Measurements from ENCODE around the gene EFHC1. TPM values are rescaled to one million over a fixed set of nuclear protein-coding genes. Genes with fewer than 3 reads are reported as not detected.

The EFHC1 gene
- total RNA-seq, 1 donor from 2014 or later = 29.0 TPM

- peaks cover 3% of the 10 kb centered on the region for H3K27me3 Mint-ChIP-seq (ENCODE audit: unreplicated experiment)
- peak overlapping the region; percentile 72 for H3K27ac Mint-ChIP-seq (ENCODE audit: unreplicated experiment)
- H3K4me1 Mint-ChIP-seq (ENCODE audit: unreplicated experiment) = peaks cover 12% of the 10 kb centered on the region
- TF ChIP-seq CTCF (IDR thresholded peaks at IDR 0.05; ENCODE audit: unreplicated experiment) = no peak
- H3K9me3 Mint-ChIP-seq (ENCODE audit: unreplicated experiment) = no peaks in the 10 kb centered on the region
- H3K36me3 Mint-ChIP-seq (ENCODE audit: low read depth, unreplicated experiment) = peaks cover 3% of the 10 kb centered on the region
- DNase-seq (ENCODE audit: low spot score) = no peak
- H3K4me3 Mint-ChIP-seq (ENCODE audit: unreplicated experiment) = no peak overlapping the region
Measured at GRCh38 chr6:52483671-52484003, 63.5 kb downstream of the EFHC1 start.

- DNase-seq (ENCODE audit: low spot score) = no peak
- TF ChIP-seq CTCF (IDR thresholded peaks at IDR 0.05; ENCODE audit: unreplicated experiment) = no peak
- no peaks in the 10 kb centered on the region for H3K36me3 Mint-ChIP-seq (ENCODE audit: low read depth, unreplicated experiment)
- no peaks in the 10 kb centered on the region for H3K9me3 Mint-ChIP-seq (ENCODE audit: unreplicated experiment)
- no peak overlapping the region for H3K4me3 Mint-ChIP-seq (ENCODE audit: unreplicated experiment)
- H3K27ac Mint-ChIP-seq (ENCODE audit: unreplicated experiment) = no peak overlapping the region
- no peaks in the 10 kb centered on the region for H3K27me3 Mint-ChIP-seq (ENCODE audit: unreplicated experiment)
- H3K4me1 Mint-ChIP-seq (ENCODE audit: unreplicated experiment) = peaks cover 13% of the 10 kb centered on the region
Measured at GRCh38 chr6:52489881-52490280, 69.7 kb downstream of the EFHC1 start.

DNA sequence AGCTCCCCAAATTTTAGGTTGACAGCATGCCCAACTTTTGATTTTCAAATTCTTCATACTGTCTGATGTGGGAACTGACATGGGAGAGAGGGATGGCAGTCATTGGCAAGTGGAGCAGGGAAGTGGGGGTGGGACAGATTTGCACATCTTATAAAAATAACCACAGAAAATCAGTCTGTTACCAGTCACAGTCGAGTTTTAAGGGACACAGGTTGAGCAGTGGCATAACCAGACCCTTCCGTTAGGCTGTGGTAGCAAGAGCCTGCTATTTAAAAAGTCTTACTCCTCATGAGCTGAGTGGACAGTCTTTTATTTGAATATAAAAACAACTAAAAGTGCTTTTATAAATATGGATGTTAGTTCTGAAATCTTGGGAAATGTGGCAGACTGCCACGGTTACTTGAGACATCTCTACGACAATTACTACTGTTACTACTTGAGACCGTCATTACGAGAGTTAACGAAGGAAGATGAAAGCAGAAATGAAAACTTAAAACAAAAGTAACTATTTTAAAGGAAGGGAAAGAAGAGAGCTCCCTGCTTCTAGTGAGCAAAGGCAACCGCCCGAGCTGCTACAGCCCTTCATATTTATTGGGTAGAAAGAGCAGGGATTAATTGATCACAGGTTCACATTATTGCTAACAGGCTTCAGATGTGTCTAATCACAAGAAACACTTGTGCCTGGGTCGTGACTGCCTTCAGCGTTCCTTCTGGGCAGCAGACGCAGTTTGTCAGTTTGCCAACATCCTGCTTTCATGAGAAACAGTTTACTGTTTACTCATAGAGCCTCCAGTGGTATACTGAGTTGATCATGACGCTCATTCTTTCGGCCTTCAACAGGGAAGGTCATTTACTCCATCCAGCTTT is 71.3 kb downstream of the EFHC1 start:
- Mint-ChIP-seq H3K27me3 (ENCODE audit: unreplicated experiment) (peaks cover 3% of the 10 kb centered on the region), H3K4me3 (ENCODE audit: unreplicated experiment) (no peak overlapping the region), H3K9me3 (ENCODE audit: unreplicated experiment) (no peaks in the 10 kb centered on the region), H3K36me3 (ENCODE audit: low read depth, unreplicated experiment) (peaks cover 4% of the 10 kb centered on the region), H3K4me1 (ENCODE audit: unreplicated experiment) (peaks cover 13% of the 10 kb centered on the region), H3K27ac (ENCODE audit: unreplicated experiment) (no peak overlapping the region)
- DNase-seq (ENCODE audit: low spot score) = no peak
- TF ChIP-seq CTCF (IDR thresholded peaks at IDR 0.05; ENCODE audit: unreplicated experiment) = no peak

DNA sequence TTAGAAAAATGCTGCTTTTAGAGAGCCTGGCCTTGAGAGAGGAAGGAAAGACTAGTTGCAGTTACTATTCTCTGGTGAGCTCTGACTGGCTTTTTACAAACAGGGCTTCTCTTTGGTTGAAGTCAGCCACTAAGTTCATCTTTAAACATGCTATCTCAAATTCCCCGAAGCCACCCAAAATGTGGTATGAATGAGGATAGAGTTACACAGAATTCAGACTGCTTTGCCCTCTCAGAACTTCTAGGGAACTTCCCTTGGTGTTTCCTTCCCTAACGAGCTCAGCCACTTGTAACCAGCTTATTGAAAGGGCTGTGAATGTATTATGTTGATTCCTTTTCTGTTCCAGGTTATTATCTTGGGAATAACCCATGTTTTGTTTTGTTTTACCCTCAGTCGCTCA is 73.5 kb downstream of the EFHC1 start:
- DNase-seq (ENCODE audit: low spot score) = no peak
- Mint-ChIP-seq H3K27ac (ENCODE audit: unreplicated experiment) (peak overlapping the region; percentile 62), H3K4me1 (ENCODE audit: unreplicated experiment) (peaks cover 16% of the 10 kb centered on the region), H3K9me3 (ENCODE audit: unreplicated experiment) (no peaks in the 10 kb centered on the region), H3K27me3 (ENCODE audit: unreplicated experiment) (peaks cover 3% of the 10 kb centered on the region), H3K36me3 (ENCODE audit: low read depth, unreplicated experiment) (peaks cover 4% of the 10 kb centered on the region), H3K4me3 (ENCODE audit: unreplicated experiment) (no peak overlapping the region)
- TF ChIP-seq CTCF (IDR thresholded peaks at IDR 0.05; ENCODE audit: unreplicated experiment) = no peak

DNA sequence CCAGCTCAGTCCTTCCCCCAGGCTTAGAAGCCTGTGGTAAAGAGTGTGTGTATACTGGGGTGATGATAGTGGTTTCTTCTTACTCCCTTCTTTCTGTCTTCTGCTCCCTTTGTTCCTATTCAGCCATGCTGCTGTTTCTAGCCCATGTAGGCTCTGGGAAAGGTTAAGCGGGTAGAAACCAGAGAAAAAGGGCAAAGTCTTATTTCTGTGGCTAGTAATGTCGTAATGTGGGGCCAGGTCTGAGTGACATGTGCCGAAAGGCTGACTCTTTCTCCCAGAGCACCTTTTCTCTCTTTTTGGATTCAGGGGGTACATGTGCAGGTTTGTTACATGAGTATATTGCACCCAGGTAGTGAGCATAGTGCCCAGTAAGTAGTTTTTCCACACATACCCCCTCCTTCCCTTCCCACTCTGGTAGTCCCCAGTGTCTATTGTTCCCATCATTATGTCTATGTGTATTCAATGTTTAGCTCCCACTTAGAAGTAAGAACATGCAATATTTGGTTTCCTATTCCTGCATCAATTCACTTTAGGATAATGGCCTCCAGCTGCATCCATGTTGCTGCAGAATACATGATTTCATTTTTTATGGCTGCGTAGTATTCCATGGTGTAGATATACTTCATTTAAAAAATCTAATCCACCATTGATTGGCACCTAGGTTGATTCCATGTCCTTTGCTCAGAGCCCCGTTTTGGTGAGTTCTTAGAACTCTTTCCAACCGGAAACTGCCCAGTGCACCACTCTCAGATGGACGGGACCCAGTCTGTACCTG is 74.3 kb downstream of the EFHC1 start:
- Mint-ChIP-seq H3K4me3 (ENCODE audit: unreplicated experiment) (no peak overlapping the region), H3K27ac (ENCODE audit: unreplicated experiment) (no peak overlapping the region), H3K9me3 (ENCODE audit: unreplicated experiment) (no peaks in the 10 kb centered on the region), H3K36me3 (ENCODE audit: low read depth, unreplicated experiment) (peaks cover 4% of the 10 kb centered on the region), H3K4me1 (ENCODE audit: unreplicated experiment) (peaks cover 22% of the 10 kb centered on the region), H3K27me3 (ENCODE audit: unreplicated experiment) (peaks cover 4% of the 10 kb centered on the region)
- TF ChIP-seq CTCF (IDR thresholded peaks at IDR 0.05; ENCODE audit: unreplicated experiment) = no peak
- no peak for DNase-seq (ENCODE audit: low spot score)
